ENCODE data around the gene FAM89A. TPM values are rescaled to one million over a fixed set of nuclear protein-coding genes. Genes with fewer than 3 reads are reported as not detected.

The FAM89A gene
- total and polyA plus RNA-seq, 2 of the 13 experiments (the other 11 are each of a cell fraction or from before 2014, with no cell fraction given), result 0.35 to 0.44 TPM

- peak; percentile 12; the same call in 1 of the 2 replicates for TF ChIP-seq MXD1 (CRISPR knock-in tag; IDR thresholded peaks at IDR 0.05)
- TF ChIP-seq JDP2 (CRISPR knock-in tag; IDR thresholded peaks at IDR 0.05; ENCODE audit: borderline replicate concordance), result no peak
- no peak for TF ChIP-seq ZNF263 (CRISPR knock-in tag; IDR thresholded peaks at IDR 0.05)
- TF ChIP-seq FOXA1 (IDR thresholded peaks at IDR 0.05), result no peak
- TF ChIP-seq FOXA1 (CRISPR knock-in tag; IDR thresholded peaks at IDR 0.05), result 0 out of 2 replicates have a peak, but pooled peaks have one; percentile 17
- 0 out of 2 replicates have a peak, but pooled peaks have one; percentile 26 for TF ChIP-seq BORCS8-MEF2B (CRISPR knock-in tag; IDR thresholded peaks at IDR 0.05)
- no peak for TF ChIP-seq ZNF224 (CRISPR knock-in tag; IDR thresholded peaks at IDR 0.05)
- TF ChIP-seq GPN1 (CRISPR knock-in tag; IDR thresholded peaks at IDR 0.05; ENCODE audit: borderline replicate concordance), result no peak
- 0 out of 2 replicates have a peak, but pooled peaks have one; percentile 6 for TF ChIP-seq BCL6 (CRISPR knock-in tag; IDR thresholded peaks at IDR 0.05)
- TF ChIP-seq RBM22 (optimal IDR thresholded peaks at IDR 0.05; ENCODE audit: low read length), result no peak
- TF ChIP-seq DR1 (CRISPR knock-in tag; IDR thresholded peaks at IDR 0.05), result no peak
- TF ChIP-seq ARID4A (CRISPR knock-in tag; IDR thresholded peaks at IDR 0.05; ENCODE audit: borderline replicate concordance), result peak; percentile 49
- TF ChIP-seq ZNF572 (CRISPR knock-in tag; IDR thresholded peaks at IDR 0.05), result no peak
- no peak for TF ChIP-seq ZSCAN30 (CRISPR knock-in tag; IDR thresholded peaks at IDR 0.05)
- no peak for TF ChIP-seq ZNF414 (CRISPR knock-in tag; IDR thresholded peaks at IDR 0.05)
- no peak for TF ChIP-seq SP4 (CRISPR knock-in tag; IDR thresholded peaks at IDR 0.05)
- TF ChIP-seq NR1H2 (CRISPR knock-in tag; IDR thresholded peaks at IDR 0.05; ENCODE audit: borderline replicate concordance, low read depth), result no peak
- no peak for TF ChIP-seq ZNF605 (CRISPR knock-in tag; IDR thresholded peaks at IDR 0.05)
- TF ChIP-seq KLF12 (CRISPR knock-in tag; IDR thresholded peaks at IDR 0.05; ENCODE audit: borderline replicate concordance), result no peak
- TF ChIP-seq KDM2A (CRISPR knock-in tag; IDR thresholded peaks at IDR 0.05; ENCODE audit: borderline replicate concordance, low read depth), result peak; percentile 40; the same call in 1 of the 2 replicates
- TF ChIP-seq ZNF468 (CRISPR knock-in tag; IDR thresholded peaks at IDR 0.05), result no peak
- no peak for TF ChIP-seq NFKB2 (CRISPR knock-in tag; IDR thresholded peaks at IDR 0.05; ENCODE audit: borderline replicate concordance)
- 0 out of 2 replicates have a peak, but pooled peaks have one; percentile 9 for TF ChIP-seq HES4 (CRISPR knock-in tag; IDR thresholded peaks at IDR 0.05; ENCODE audit: borderline replicate concordance)
- no peak for TF ChIP-seq ZNF232 (CRISPR knock-in tag; IDR thresholded peaks at IDR 0.05; ENCODE audit: borderline replicate concordance)
- no peak for TF ChIP-seq PHF5A (CRISPR knock-in tag; IDR thresholded peaks at IDR 0.05; ENCODE audit: low read depth, unreplicated experiment)
- no peak for TF ChIP-seq ZNF629 (CRISPR knock-in tag; conservative IDR thresholded peaks at IDR 0.05)
- no peak for TF ChIP-seq ZNF598 (CRISPR knock-in tag; IDR thresholded peaks at IDR 0.05; ENCODE audit: borderline replicate concordance)
Observed at GRCh38 chr1:230977761-230978490, 62.1 kb downstream of the FAM89A start (continued).

All from HepG2 (cell line).